HG02852 (cell line): ENCODE measurements around the gene GPC6.

ENCODE experiments used
- ATAC-seq: cut with Tn5 transposase; IDR thresholded peaks from one replicate; pipeline ENCODE4 v1.9.1; 2021; ENCODE audit warnings: mild to moderate bottlenecking, moderate library complexity; ENCODE audit not compliant: unreplicated experiment

The GPC6 gene

GRCh38 chr13:94073007-94073744, 846.6 kb downstream of the GPC6 start:
- ATAC-seq: no peak

- no peak for ATAC-seq
These were observed 853.3 kb downstream of the GPC6 start for GRCh38 chr13:94079876-94080275.

GRCh38 chr13:94080527-94080926, 853.9 kb downstream of the GPC6 start:
- ATAC-seq: no peak

- no peak for ATAC-seq
These were observed 860.5 kb downstream of the GPC6 start for GRCh38 chr13:94087100-94087499.

GRCh38 chr13:94088742-94089141, 862.1 kb downstream of the GPC6 start:
- ATAC-seq: no peak

- ATAC-seq: no peak
These were observed 864.3 kb downstream of the GPC6 start for GRCh38 chr13:94090773-94091480.

- no peak for ATAC-seq
These were observed 867.2 kb downstream of the GPC6 start for GRCh38 chr13:94093652-94094315.

GRCh38 chr13:94109715-94110374, 883.2 kb downstream of the GPC6 start:
- ATAC-seq: no peak

GRCh38 chr13:94112227-94112626, 885.6 kb downstream of the GPC6 start:
- no peak for ATAC-seq

GRCh38 chr13:94112731-94113130, 886.1 kb downstream of the GPC6 start:
- no peak for ATAC-seq

GRCh38 chr13:94113245-94113644, 886.6 kb downstream of the GPC6 start:
- ATAC-seq: no peak

GRCh38 chr13:94114166-94114565, 887.6 kb downstream of the GPC6 start:
- no peak for ATAC-seq

GRCh38 chr13:94115054-94115453, 888.4 kb downstream of the GPC6 start:
- ATAC-seq: no peak

- ATAC-seq: no peak
These were observed 892.8 kb downstream of the GPC6 start for GRCh38 chr13:94119360-94119936.

GRCh38 chr13:94120878-94121277, 894.3 kb downstream of the GPC6 start:
- no peak for ATAC-seq

- ATAC-seq: no peak
These were observed 895.1 kb downstream of the GPC6 start for GRCh38 chr13:94121686-94122085.

- ATAC-seq: no peak
These were observed 895.8 kb downstream of the GPC6 start for GRCh38 chr13:94122300-94122915.

GRCh38 chr13:94123557-94123956, 897.0 kb downstream of the GPC6 start:
- ATAC-seq: no peak

- no peak for ATAC-seq
These were observed 901.8 kb downstream of the GPC6 start for GRCh38 chr13:94128430-94128829.

- peak; percentile 54 for ATAC-seq
These were observed 902.9 kb downstream of the GPC6 start for GRCh38 chr13:94129490-94129894.

GRCh38 chr13:94138831-94139230, 912.2 kb downstream of the GPC6 start:
- ATAC-seq: no peak
